SK-N-SH (cell line): Measurements from ENCODE around the gene ALKBH6. TPM values are rescaled to one million over a fixed set of nuclear protein-coding genes. Genes with fewer than 3 reads are reported as not detected.

ENCODE experiments used
- CTCF ChIA-PET: fragments of 300-600, 350-600 bp; formaldehyde crosslinking; extraction: SDS; loops from one replicate; lab custom pipeline; 2021; lab: Yijun Ruan, JAX
- POLR2A ChIA-PET: fragments of 350-600 bp; sonication (Branson Sonifier 250); formaldehyde crosslinking; extraction: SDS; loops from one replicate; lab custom pipeline; 2020; ENCODE audit warnings: antibody characterized with exemption, inconsistent platforms; lab: Yijun Ruan, JAX
- DNase-seq: peaks from one replicate; pipeline ENCODE4 v3.0.0; 2012
- H2AFZ ChIP-seq: fragments of 200-600 bp; sonication (generic); 2 replicates; pipeline ENCODE4 v1.8.1; 2016; ENCODE audit warnings: antibody characterized with exemption, mild to moderate bottlenecking, low read depth
- H3F3A ChIP-seq: fragments of 200-600 bp; sonication (generic); replicated peaks from 2 replicates; pipeline ENCODE3; 2016; ENCODE audit warnings: antibody characterized with exemption, mild to moderate bottlenecking; ENCODE audit not compliant: insufficient read depth
- H3K27ac ChIP-seq, 2 experiments: fragments of 200-500 bp in 1 of 2; fragments of 200-600 bp in 1 of 2; sonication (Bioruptor generic) in 1 of 2; sonication (generic), shearing (Covaris generic) in 1 of 2; 2 replicates each; pipeline versions ENCODE4 v1.5.1 to v1.6.1; 2014 to 2016; ENCODE audit warnings: low read depth in 2 of 2, inconsistent platforms in 1 of 2, low read length in 1 of 2, mild to moderate bottlenecking in 1 of 2, mixed read lengths in 1 of 2
- H3K27me3 ChIP-seq: fragments of 200-600 bp; sonication (generic), shearing (Covaris generic); 2 replicates; pipeline ENCODE4 v1.6.1; 2016; ENCODE audit warnings: mixed run types; ENCODE audit not compliant: insufficient read depth
- H3K36me3 ChIP-seq, 2 experiments: fragments of 200-500 bp in 1 of 2; fragments of 200-600 bp in 1 of 2; sonication (Bioruptor generic) in 1 of 2; sonication (generic) in 1 of 2; replicated peaks in 1 of 2; 2 replicates each; pipeline versions ENCODE3 to v1.5.1; 2014 to 2016; ENCODE audit warnings: low read length in 1 of 2, mild to moderate bottlenecking in 1 of 2; ENCODE audit not compliant: insufficient read depth in 2 of 2, control insufficient read depth in 1 of 2
- H3K4me1 ChIP-seq, 2 experiments: fragments of 200-500 bp in 1 of 2; fragments of 200-600 bp in 1 of 2; sonication (Bioruptor generic) in 1 of 2; sonication (generic), shearing (Covaris generic) in 1 of 2; 2 replicates each; pipeline versions ENCODE4 v1.5.1 to v1.6.1; 2014 to 2016; ENCODE audit warnings: low read depth in 1 of 2, low read length in 1 of 2, mixed run types in 1 of 2; ENCODE audit not compliant: insufficient read depth in 2 of 2, control insufficient read depth in 1 of 2
- H3K4me2 ChIP-seq: fragments of 200-600 bp; sonication (generic), shearing (Covaris generic); 2 replicates; pipeline ENCODE4 v1.6.1; 2017; ENCODE audit warnings: mixed run types
- H3K4me3 ChIP-seq, 2 experiments: fragments of 200-500 bp in 1 of 2; fragments of 200-600 bp in 1 of 2; sonication (Bioruptor generic) in 1 of 2; sonication (generic), shearing (Covaris generic) in 1 of 2; 2 replicates each; pipeline versions ENCODE4 v1.5.1 to v1.8.1; 2014 to 2016; ENCODE audit warnings: low read depth in 2 of 2, inconsistent platforms in 1 of 2, low read length in 1 of 2, mild to moderate bottlenecking in 1 of 2, mixed read lengths in 1 of 2, moderate library complexity in 1 of 2
- H3K79me2 ChIP-seq: fragments of 200-600 bp; sonication (generic); 2 replicates; pipeline ENCODE4 v1.8.1; 2017; ENCODE audit warnings: mild to moderate bottlenecking; ENCODE audit not compliant: insufficient read depth
- H3K9ac ChIP-seq: fragments of 200-600 bp; sonication (generic); 2 replicates; pipeline ENCODE4 v1.6.1; 2017; ENCODE audit warnings: mixed run types
- H3K9me2 ChIP-seq: fragments of 200-600 bp; sonication (generic); 2 replicates; pipeline ENCODE4 v1.6.1; 2017; ENCODE audit warnings: mixed run types
- H3K9me3 ChIP-seq: fragments of 200-600 bp; sonication (generic); 2 replicates; pipeline ENCODE4 v1.6.1; 2017; ENCODE audit warnings: mixed run types, mild to moderate bottlenecking, moderate library complexity
- H4K20me1 ChIP-seq: fragments of 200-600 bp; sonication (generic); 2 replicates; pipeline ENCODE4 v1.6.1; 2017; ENCODE audit warnings: mild to moderate bottlenecking, mixed run types; ENCODE audit not compliant: insufficient read depth
- CHD2 ChIP-seq: fragments of 150-350 bp; IDR thresholded peaks from 2 replicates; pipeline ENCODE4 v1.6.1; 2018; ENCODE audit warnings: low read length; ENCODE audit not compliant: partially characterized antibody
- ELF1 ChIP-seq: IDR thresholded peaks from 2 replicates; pipeline ENCODE4 v1.4.0; 2012
- EZH2phosphoT487 ChIP-seq: fragments of 200-600 bp; sonication (generic); IDR thresholded peaks from 2 replicates; pipeline ENCODE4 v1.6.1; 2017; ENCODE audit warnings: low read depth, mixed run types, mild to moderate bottlenecking, antibody characterized with exemption, moderate library complexity, borderline replicate concordance
- FOXM1 ChIP-seq: IDR thresholded peaks from 2 replicates; pipeline ENCODE4 v1.4.0; 2012; ENCODE audit warnings: low read depth, mild to moderate bottlenecking
- GABPA ChIP-seq: IDR thresholded peaks from 2 replicates; pipeline ENCODE4 v1.4.0; 2012; ENCODE audit warnings: low read depth, mild to moderate bottlenecking
- JUND ChIP-seq: IDR thresholded peaks from 2 replicates; pipeline ENCODE4 v1.4.0; 2012
- MXI1 ChIP-seq: IDR thresholded peaks from 2 replicates; pipeline ENCODE4 v1.6.1; 2012; ENCODE audit warnings: mild to moderate bottlenecking, low read depth, low read length, improper control_type of control experiment
- POLR2AphosphoS5 ChIP-seq: IDR thresholded peaks from 2 replicates; pipeline ENCODE4 v1.6.1; 2012; ENCODE audit warnings: low read depth, low read length
- RAD21 ChIP-seq: IDR thresholded peaks from 2 replicates; pipeline ENCODE4 v1.6.1; 2012; ENCODE audit warnings: mild to moderate bottlenecking, low read length
- REST ChIP-seq: IDR thresholded peaks from 2 replicates; pipeline ENCODE4 v1.6.1; 2012; ENCODE audit warnings: mild to moderate bottlenecking, low read depth, low read length, moderate library complexity
- RFX5 ChIP-seq: IDR thresholded peaks from 2 replicates; pipeline ENCODE4 v1.6.1; 2012; ENCODE audit warnings: mild to moderate bottlenecking, improper control_type of control experiment, low read length
- SIN3A ChIP-seq: IDR thresholded peaks from 2 replicates; pipeline ENCODE4 v1.6.1; 2012; ENCODE audit warnings: low read depth, mild to moderate bottlenecking, low read length, moderate library complexity, borderline replicate concordance
- SMC3 ChIP-seq: IDR thresholded peaks from 2 replicates; pipeline ENCODE4 v1.6.1; 2012; ENCODE audit warnings: low read depth, low read length, improper control_type of control experiment
- TAF1 ChIP-seq: IDR thresholded peaks from 2 replicates; pipeline ENCODE4 v1.6.1; 2012; ENCODE audit warnings: low read depth, mild to moderate bottlenecking, low read length, moderate library complexity, borderline replicate concordance
- YY1 ChIP-seq: IDR thresholded peaks from 2 replicates; pipeline ENCODE4 v1.4.0; 2012; ENCODE audit warnings: low read depth, mild to moderate bottlenecking
- ZBTB33 ChIP-seq: IDR thresholded peaks from 2 replicates; pipeline ENCODE4 v1.4.0; 2012; ENCODE audit warnings: low read depth, borderline replicate concordance
- WGBS: methylation state at CpG from one replicate; pipeline ENCODE4 v1.1.6; 2017; ENCODE audit warnings: low lambda C conversion rate; 5-methylcytosine and 5-hydroxymethylcytosine counted together
- polyA plus RNA-seq, 3 experiments: library from polyadenylated mRNA; depleted of rRNA; stranded (reverse); fragments of >200 nt; gene quantifications; 2 replicates each; pipeline ENCODE4 v1.2.3, GENCODE V29; 2012
- TF ChIP-seq, protein P1 (sequence below): fragments of 150-350 bp; IDR thresholded peaks from 2 replicates; pipeline ENCODE4 v1.6.1; 2016; ENCODE audit warnings: mild to moderate bottlenecking, low read depth, low read length
- TF ChIP-seq, protein P2 (sequence below): IDR thresholded peaks from 2 replicates; pipeline ENCODE4 v1.4.0; 2012; ENCODE audit warnings: low read depth
- TF ChIP-seq, protein P3 (sequence below): IDR thresholded peaks from 2 replicates; pipeline ENCODE4; 2012

The ALKBH6 gene
- 29.9 and 30.7 TPM in 2 replicates for polyA plus RNA-seq (2012; rRNA removed)
- polyA plus RNA-seq (2012; cell fraction: cytosol; rRNA removed): 19.8 and 21.2 TPM in 2 replicates
- polyA plus RNA-seq (2012; cell fraction: nucleus; rRNA removed): 133 and 254 TPM in 2 replicates

DNA sequence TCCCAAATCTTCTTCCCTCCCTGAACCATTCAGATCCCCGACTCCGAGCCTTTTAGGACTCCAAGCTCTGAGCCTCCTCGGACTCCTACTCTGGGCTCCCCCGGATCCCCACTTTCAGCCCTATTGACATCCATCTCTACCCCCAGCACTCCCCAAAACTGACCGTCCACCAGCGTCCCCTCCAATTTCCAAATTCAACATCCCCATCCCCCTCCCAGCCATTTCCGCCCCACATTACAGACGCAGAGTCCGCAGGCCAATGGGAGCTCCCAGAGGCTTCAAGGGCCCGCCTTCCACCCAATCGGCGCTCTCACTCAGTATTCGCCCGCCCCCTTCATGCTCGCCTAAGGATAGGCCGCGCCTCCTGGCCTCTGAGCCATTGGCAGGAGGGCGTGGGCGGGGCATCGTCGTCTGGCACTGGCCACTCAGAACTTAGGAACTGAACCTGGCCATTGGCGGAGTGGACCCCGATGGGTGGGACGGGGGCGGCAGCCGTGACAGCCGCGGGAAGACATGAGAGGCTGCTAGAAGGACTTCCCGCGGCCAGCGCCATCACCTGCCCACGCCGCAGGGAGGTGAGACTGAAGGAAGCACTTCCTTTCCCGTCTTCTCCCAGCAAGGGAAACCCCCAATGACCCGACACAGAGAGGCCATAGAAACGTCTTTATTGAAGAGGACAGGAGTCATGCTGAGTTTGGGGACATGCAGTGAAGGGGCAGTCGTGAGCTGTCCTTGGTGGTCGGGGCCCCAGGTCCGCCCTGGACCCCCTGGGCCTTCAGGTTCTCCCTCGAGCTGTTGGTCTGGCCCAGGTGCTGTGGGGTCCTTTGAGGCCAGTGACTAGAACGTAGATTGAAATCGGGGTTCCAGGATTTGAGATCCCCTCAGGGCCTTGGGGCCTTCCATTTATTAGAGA lies at the start of gene ALKBH6:
TSS of gene ALKBH6 (minus strand) at position 202 of the 913 bp plus-strand sequence. CDS start 816 bp downstream, outside the sequence.
- Histone ChIP-seq H3K9ac (peak within 1 kb of the TSS; percentile 78), H2AFZ (peak within 1 kb of the TSS; percentile 71), H3K27ac (peak within 1 kb of the TSS; percentile 20 to 58; a peak in 2 of 4 replicates), H3F3A (no peaks in the 10 kb centered on the region), H3K9me2 (no peaks in the 10 kb centered on the region), H3K4me2 (peak within 1 kb of the TSS; percentile 92), H3K9me3 (no peaks in the 10 kb centered on the region), H3K36me3 (peaks cover 0 to 24% of the 10 kb centered on the region in 2 experiments), H3K4me1 (peaks cover 5 to 21% of the 10 kb centered on the region in 2 experiments; a peak in 2 of 4 replicates), H4K20me1 (no peaks in the 10 kb centered on the region), H3K27me3 (no peaks in the 10 kb centered on the region), H3K4me3 (peak within 1 kb of the TSS; percentile 70 to 80), H3K79me2 (peaks cover 8% of the 10 kb centered on the region; the same call in 1 of the 2 replicates)
- WGBS: under 1% methylated on average over 34 of the region's 42 CpGs
- TF ChIP-seq RAD21: no peak
- TF ChIP-seq, protein P1, sequence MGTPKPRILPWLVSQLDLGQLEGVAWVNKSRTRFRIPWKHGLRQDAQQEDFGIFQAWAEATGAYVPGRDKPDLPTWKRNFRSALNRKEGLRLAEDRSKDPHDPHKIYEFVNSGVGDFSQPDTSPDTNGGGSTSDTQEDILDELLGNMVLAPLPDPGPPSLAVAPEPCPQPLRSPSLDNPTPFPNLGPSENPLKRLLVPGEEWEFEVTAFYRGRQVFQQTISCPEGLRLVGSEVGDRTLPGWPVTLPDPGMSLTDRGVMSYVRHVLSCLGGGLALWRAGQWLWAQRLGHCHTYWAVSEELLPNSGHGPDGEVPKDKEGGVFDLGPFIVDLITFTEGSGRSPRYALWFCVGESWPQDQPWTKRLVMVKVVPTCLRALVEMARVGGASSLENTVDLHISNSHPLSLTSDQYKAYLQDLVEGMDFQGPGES: peak; percentile 85
- TF ChIP-seq, protein P2, sequence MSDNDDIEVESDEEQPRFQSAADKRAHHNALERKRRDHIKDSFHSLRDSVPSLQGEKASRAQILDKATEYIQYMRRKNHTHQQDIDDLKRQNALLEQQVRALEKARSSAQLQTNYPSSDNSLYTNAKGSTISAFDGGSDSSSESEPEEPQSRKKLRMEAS: peak; percentile 69
- TF ChIP-seq SMC3: no peak
- no peak for TF ChIP-seq FOXM1
- TF ChIP-seq JUND: no peak
- TF ChIP-seq POLR2AphosphoS5: peak; percentile 45
- TF ChIP-seq REST: peak; percentile 75
- TF ChIP-seq SIN3A: peak; percentile 92; the same call in 1 of the 2 replicates
- TF ChIP-seq TAF1: peak; percentile 49; the same call in 1 of the 2 replicates
- TF ChIP-seq YY1: peak; percentile 9; the same call in 1 of the 2 replicates
- no peak for TF ChIP-seq EZH2phosphoT487
- TF ChIP-seq RFX5: 0 out of 2 replicates have a peak, but pooled peaks have one; percentile 14
- peak; percentile 58; the same call in 1 of the 2 replicates for TF ChIP-seq GABPA
- peak; percentile 97 for TF ChIP-seq MXI1
- peak; percentile 97 for TF ChIP-seq CHD2
- TF ChIP-seq, protein P3, sequence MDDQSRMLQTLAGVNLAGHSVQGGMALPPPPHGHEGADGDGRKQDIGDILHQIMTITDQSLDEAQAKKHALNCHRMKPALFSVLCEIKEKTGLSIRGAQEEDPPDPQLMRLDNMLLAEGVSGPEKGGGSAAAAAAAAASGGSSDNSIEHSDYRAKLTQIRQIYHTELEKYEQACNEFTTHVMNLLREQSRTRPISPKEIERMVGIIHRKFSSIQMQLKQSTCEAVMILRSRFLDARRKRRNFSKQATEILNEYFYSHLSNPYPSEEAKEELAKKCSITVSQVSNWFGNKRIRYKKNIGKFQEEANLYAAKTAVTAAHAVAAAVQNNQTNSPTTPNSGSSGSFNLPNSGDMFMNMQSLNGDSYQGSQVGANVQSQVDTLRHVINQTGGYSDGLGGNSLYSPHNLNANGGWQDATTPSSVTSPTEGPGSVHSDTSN: peak; percentile 57
- TF ChIP-seq ZBTB33: no peak
- peak; percentile 86; the same call in 1 of the 2 replicates for TF ChIP-seq ELF1
- ChIA-PET CTCF (interaction anchor here (0.8 to 1.5 kb wide), 3 partner anchors 16 to 77 kb away, joined by 3 read pairs; no protein-coding TSS in a partner anchor), POLR2A (interaction anchor here (0.8 to 1.4 kb wide), 4 partner anchors 18 to 114 kb away, joined by 4 to 6 read pairs (median 4); partner anchors contain the start of genes NFKBID, THAP8 and WDR62)
- DNase-seq: peak; percentile 98
